WERI-Rb-1 (cell line): Measurements from ENCODE around the gene OTOGL.

ENCODE experiments used
- DNase-seq: peaks from one replicate; pipeline ENCODE4 v3.0.0-alpha.2; 2020
- H3K27ac ChIP-seq: fragments of 250-450 bp; sonication (Bioruptor Pico); 2 replicates; pipeline ENCODE4 v1.5.1; 2020; ENCODE audit warnings: mild to moderate bottlenecking, moderate library complexity
- H3K27me3 ChIP-seq: fragments of 250-450 bp; sonication (Bioruptor Pico); 2 replicates; pipeline ENCODE4 v1.5.1; 2021; ENCODE audit warnings: mild to moderate bottlenecking, low read depth, moderate library complexity; ENCODE audit not compliant: insufficient read depth, severe bottlenecking
- H3K36me3 ChIP-seq: fragments of 250-450 bp; sonication (Bioruptor Pico); 2 replicates; pipeline ENCODE4 v1.5.1; 2020; ENCODE audit warnings: mild to moderate bottlenecking, moderate library complexity
- H3K4me3 ChIP-seq: 2 replicates; pipeline ENCODE4 v1.5.1; 2011; ENCODE audit warnings: low read depth, mild to moderate bottlenecking, control low read depth, low read length
- H3K9me3 ChIP-seq: fragments of 250-450 bp; sonication (Bioruptor Pico); 2 replicates; pipeline ENCODE4 v1.5.1; 2021; ENCODE audit warnings: mild to moderate bottlenecking, moderate library complexity; ENCODE audit not compliant: severe bottlenecking
- TF ChIP-seq, protein P1 (sequence below): IDR thresholded peaks from 2 replicates; pipeline ENCODE4 v1.5.1; 2011; ENCODE audit warnings: low read depth, mild to moderate bottlenecking, control low read depth, inconsistent platforms, low read length

The OTOGL gene

GRCh38 chr12:80359703-80360102 is 260.4 kb downstream of the OTOGL start:
- TF ChIP-seq, protein P1, sequence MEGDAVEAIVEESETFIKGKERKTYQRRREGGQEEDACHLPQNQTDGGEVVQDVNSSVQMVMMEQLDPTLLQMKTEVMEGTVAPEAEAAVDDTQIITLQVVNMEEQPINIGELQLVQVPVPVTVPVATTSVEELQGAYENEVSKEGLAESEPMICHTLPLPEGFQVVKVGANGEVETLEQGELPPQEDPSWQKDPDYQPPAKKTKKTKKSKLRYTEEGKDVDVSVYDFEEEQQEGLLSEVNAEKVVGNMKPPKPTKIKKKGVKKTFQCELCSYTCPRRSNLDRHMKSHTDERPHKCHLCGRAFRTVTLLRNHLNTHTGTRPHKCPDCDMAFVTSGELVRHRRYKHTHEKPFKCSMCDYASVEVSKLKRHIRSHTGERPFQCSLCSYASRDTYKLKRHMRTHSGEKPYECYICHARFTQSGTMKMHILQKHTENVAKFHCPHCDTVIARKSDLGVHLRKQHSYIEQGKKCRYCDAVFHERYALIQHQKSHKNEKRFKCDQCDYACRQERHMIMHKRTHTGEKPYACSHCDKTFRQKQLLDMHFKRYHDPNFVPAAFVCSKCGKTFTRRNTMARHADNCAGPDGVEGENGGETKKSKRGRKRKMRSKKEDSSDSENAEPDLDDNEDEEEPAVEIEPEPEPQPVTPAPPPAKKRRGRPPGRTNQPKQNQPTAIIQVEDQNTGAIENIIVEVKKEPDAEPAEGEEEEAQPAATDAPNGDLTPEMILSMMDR = no peak
- Histone ChIP-seq H3K4me3 (no peak overlapping the region), H3K9me3 (no peaks in the 10 kb centered on the region), H3K27ac (no peak overlapping the region), H3K36me3 (no peaks in the 10 kb centered on the region), H3K27me3 (no peaks in the 10 kb centered on the region)
- no peak for DNase-seq

DNA sequence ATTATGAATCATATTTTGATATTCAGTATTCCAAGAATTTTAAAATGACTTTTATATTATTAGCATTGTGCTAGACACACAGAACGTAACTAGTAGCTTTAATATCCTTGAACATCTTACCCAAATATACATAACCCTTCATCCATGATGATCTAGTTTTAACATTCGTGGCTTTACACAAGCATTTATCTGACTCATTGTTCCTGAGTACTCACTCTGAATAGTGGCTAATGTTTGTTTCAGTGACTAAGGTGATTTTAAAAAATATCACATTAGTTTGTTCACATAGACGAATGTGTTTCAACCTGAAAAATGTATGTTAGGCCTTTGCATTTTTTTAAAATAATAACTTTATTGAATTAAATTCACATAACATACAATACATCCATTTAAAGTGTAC is 264.7 kb downstream of the OTOGL start:
- TF ChIP-seq, protein P1 = no peak
- no peak overlapping the region for H3K4me3 ChIP-seq
- no peak for DNase-seq
- H3K27me3 ChIP-seq = no peaks in the 10 kb centered on the region
- no peaks in the 10 kb centered on the region for H3K9me3 ChIP-seq
- H3K27ac ChIP-seq = no peak overlapping the region
- no peaks in the 10 kb centered on the region for H3K36me3 ChIP-seq

DNA sequence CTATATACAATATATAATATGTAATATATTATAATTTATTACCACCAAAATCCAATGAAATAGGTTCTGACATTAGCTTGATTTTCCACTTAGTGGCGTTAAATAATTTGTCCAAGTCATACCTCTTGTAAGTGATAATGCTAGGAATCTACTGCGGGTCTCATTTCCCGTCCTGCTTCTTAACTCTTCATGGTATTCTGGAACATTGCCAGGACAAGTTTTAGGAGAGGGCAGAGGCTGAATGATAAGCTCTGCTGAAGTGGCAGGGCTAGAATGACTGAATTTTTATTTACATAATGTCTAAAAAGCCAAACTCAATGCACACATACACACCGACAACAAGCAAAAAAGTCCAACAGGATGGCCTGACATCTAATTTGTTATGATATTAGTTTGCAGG is 274.3 kb downstream of the OTOGL start:
- Histone ChIP-seq H3K9me3 (no peaks in the 10 kb centered on the region), H3K36me3 (no peaks in the 10 kb centered on the region), H3K27me3 (no peaks in the 10 kb centered on the region), H3K27ac (no peak overlapping the region), H3K4me3 (no peak overlapping the region)
- DNase-seq = no peak
- TF ChIP-seq, protein P1 = no peak

GRCh38 chr12:80374615-80375014 is 275.3 kb downstream of the OTOGL start:
- TF ChIP-seq, protein P1 = no peak
- no peak overlapping the region for H3K27ac ChIP-seq
- no peaks in the 10 kb centered on the region for H3K9me3 ChIP-seq
- H3K27me3 ChIP-seq = no peaks in the 10 kb centered on the region
- DNase-seq = no peak
- H3K4me3 ChIP-seq = no peak overlapping the region
- H3K36me3 ChIP-seq = no peaks in the 10 kb centered on the region

DNA sequence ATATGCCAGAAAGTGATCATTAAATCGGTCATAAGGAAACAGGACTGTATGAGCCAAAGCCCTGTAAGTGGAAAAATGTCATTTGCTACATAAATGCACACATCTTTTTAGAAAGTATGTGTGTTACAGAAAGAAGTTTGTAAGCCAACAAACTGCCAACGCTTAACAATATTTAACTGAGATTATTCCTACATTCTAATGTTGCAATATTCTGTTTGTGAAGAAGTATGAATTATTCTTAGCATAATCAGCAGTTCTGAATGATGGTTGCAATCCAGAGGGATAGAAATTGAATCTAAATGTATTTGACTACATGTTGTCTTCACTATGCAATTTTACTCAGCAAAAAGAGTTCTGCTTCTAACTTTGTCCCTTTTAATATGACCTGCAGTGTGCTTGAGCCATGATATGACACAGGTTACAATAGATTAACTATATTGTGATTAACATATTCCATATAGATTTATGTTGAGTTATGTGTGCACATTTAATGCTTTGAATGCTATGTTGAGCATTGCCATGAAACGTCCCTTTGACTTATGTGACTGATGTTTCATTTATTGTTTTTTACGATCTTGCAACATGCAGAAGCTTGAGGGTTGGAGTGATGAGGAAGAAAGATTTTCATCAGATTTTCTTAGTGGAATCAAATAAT is 277.9 kb downstream of the OTOGL start:
- DNase-seq = no peak
- H3K27ac ChIP-seq = no peak overlapping the region
- H3K4me3 ChIP-seq = no peak overlapping the region
- TF ChIP-seq, protein P1 = no peak
- H3K36me3 ChIP-seq = no peaks in the 10 kb centered on the region
- no peaks in the 10 kb centered on the region for H3K9me3 ChIP-seq
- no peaks in the 10 kb centered on the region for H3K27me3 ChIP-seq

GRCh38 chr12:80381121-80381520 is 281.8 kb downstream of the OTOGL start:
- Histone ChIP-seq H3K27me3 (no peaks in the 10 kb centered on the region), H3K9me3 (no peaks in the 10 kb centered on the region), H3K27ac (no peak overlapping the region), H3K4me3 (no peak overlapping the region), H3K36me3 (no peaks in the 10 kb centered on the region)
- TF ChIP-seq, protein P1 = no peak
- no peak for DNase-seq
